ENCODE measurements around the gene TEX54. TPM values are rescaled to one million over a fixed set of nuclear protein-coding genes. Genes with fewer than 3 reads are reported as not detected.
"Not testable (repeated sequence)": the region's sequence is repeated elsewhere in the genome, so short reads cannot be mapped to it uniquely, and the experiment has no call there.

The TEX54 gene
- total RNA-seq, 1 donor from 2014 or later: not detected

GRCh38 chr11:62865635-62866034 is 33.0 kb upstream of the TEX54 start:
- Histone ChIP-seq H3K4me3 (no peak overlapping the region), H3K9me3 (no peaks in the 10 kb centered on the region), H3K36me3 (no peaks in the 10 kb centered on the region), H3K27ac (no peak overlapping the region), H3K27me3 (ENCODE audit: low read depth) (no peaks in the 10 kb centered on the region), H3K4me1 (peaks cover 12% of the 10 kb centered on the region)
- ATAC-seq (no peak), DNase-seq (no peak)
- intact Hi-C loops (cut with DNase I): no loop called here
- TF ChIP-seq, protein P1, sequence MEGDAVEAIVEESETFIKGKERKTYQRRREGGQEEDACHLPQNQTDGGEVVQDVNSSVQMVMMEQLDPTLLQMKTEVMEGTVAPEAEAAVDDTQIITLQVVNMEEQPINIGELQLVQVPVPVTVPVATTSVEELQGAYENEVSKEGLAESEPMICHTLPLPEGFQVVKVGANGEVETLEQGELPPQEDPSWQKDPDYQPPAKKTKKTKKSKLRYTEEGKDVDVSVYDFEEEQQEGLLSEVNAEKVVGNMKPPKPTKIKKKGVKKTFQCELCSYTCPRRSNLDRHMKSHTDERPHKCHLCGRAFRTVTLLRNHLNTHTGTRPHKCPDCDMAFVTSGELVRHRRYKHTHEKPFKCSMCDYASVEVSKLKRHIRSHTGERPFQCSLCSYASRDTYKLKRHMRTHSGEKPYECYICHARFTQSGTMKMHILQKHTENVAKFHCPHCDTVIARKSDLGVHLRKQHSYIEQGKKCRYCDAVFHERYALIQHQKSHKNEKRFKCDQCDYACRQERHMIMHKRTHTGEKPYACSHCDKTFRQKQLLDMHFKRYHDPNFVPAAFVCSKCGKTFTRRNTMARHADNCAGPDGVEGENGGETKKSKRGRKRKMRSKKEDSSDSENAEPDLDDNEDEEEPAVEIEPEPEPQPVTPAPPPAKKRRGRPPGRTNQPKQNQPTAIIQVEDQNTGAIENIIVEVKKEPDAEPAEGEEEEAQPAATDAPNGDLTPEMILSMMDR (IDR thresholded peaks at IDR 0.05): no peak

DNA sequence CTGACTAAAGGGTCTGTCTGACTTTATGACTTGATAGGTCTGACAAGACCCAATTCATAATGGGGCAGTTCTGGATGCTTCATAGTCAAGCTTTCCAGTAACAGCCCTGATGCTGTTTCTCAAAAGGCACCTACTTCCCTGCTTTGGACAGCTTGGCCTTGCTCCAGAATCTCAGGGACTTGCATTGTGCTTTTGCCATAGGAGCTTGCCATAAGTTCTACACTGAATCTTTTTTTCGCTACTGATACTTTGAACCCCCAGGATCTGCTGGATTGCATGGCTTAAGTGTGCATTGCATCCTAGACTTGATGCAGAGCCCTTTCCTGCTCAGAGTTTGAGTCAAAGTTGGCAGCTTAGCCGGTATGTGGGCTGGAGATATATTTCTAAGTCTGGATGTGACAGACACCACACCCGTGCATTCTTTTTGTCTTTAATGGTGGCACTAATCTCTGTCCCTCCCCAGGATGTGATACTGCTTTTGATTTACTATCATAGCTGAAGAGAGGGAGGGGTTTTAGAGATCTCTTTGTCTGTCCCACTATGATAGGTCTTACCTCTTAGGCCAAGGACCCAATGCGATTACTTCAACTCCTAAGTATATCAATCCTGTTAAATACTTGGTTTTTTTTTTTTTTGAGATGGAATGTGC is 31.2 kb upstream of the TEX54 start:
- Histone ChIP-seq H3K27me3 (ENCODE audit: low read depth) (no peaks in the 10 kb centered on the region), H3K4me3 (no peak overlapping the region), H3K4me1 (peaks cover 12% of the 10 kb centered on the region), H3K27ac (no peak overlapping the region), H3K36me3 (no peaks in the 10 kb centered on the region), H3K9me3 (no peaks in the 10 kb centered on the region)
- ATAC-seq (no peak), DNase-seq (no peak)
- intact Hi-C loops (cut with DNase I): no loop called here
- TF ChIP-seq, protein P1 (IDR thresholded peaks at IDR 0.05): no peak

DNA sequence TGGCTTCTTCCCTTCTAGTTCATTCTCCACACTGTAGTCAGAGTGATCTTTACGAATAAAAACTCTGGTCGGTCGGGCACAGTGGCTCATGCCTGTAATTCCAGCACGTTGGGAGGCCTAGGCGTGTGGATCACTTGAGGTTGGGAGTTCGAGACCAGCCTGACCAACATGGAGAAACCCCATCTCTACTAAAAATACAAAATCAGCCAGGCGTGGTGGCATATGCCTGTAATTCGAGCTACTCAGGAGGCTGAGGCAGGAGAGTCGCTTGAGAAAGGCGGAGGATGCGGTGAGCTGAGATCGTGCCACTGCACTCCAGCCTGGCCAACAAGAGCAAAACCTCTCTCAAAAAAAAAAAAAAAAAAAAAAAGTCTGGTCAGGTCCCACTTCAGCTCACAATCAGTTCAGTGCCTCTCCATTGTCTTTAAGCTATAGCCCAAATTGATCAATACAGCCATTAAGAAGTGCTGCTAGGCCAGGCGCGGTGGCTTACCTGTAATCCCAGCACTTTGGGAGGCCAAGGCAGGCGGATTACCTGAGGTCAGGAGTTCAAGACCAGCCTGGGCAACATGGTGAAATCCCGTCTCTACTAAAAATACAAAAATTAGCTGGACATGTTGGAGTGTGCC is 29.0 kb upstream of the TEX54 start:
- H3K27me3 ChIP-seq (ENCODE audit: low read depth); intact Hi-C loops (cut with DNase I); ATAC-seq; H3K9me3 ChIP-seq; H3K4me3 ChIP-seq; H3K27ac ChIP-seq; DNase-seq; H3K36me3 ChIP-seq: not testable (repeated sequence)
- peaks cover 13% of the 10 kb centered on the region for H3K4me1 ChIP-seq

- peaks cover 20% of the 10 kb centered on the region for H3K4me1 ChIP-seq
- ATAC-seq: no peak
- no peaks in the 10 kb centered on the region for H3K27me3 ChIP-seq (ENCODE audit: low read depth)
- intact Hi-C loops (cut with DNase I): no loop called here
- no peak for DNase-seq
- no peaks in the 10 kb centered on the region for H3K9me3 ChIP-seq
- H3K27ac ChIP-seq: no peak overlapping the region
- no peak overlapping the region for H3K4me3 ChIP-seq
- TF ChIP-seq, protein P1 (IDR thresholded peaks at IDR 0.05): no peak
- no peaks in the 10 kb centered on the region for H3K36me3 ChIP-seq
Observed at GRCh38 chr11:62860835-62861563, 28.4 kb upstream of the TEX54 start.

DNA sequence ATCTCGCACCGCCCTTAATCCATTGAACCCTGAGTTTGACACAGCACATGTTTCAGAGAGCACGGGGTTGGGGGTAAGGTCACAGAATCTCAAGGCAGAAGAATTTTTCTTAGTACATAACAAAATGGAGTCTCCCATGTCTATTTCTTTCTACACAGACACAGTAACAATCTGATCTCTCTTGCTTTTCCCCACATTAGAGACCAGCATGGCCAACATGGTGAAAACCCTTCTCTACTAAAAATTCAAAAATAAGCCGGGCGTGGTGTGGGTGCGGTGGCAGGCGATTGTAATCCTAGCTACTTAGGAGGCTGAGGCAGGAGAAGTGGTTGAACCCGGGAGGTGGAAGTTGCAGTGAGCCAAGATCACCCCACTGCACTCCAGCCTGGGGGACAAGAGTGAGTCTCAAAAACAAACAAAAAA is 26.7 kb upstream of the TEX54 start:
- H3K27ac ChIP-seq; intact Hi-C loops (cut with DNase I); H3K9me3 ChIP-seq; H3K36me3 ChIP-seq; H3K4me3 ChIP-seq; DNase-seq; H3K27me3 ChIP-seq (ENCODE audit: low read depth); ATAC-seq: not testable (repeated sequence)
- peaks cover 27% of the 10 kb centered on the region for H3K4me1 ChIP-seq

- intact Hi-C loops (cut with DNase I): no loop called here
- no peak for ATAC-seq
Observed at GRCh38 chr11:62858201-62858600, 25.6 kb upstream of the TEX54 start.

More at GRCh38 chr11:62858201-62858600, 25.6 kb upstream of the TEX54 start:
- Histone ChIP-seq H3K4me1 (peaks cover 34% of the 10 kb centered on the region), H3K9me3 (no peaks in the 10 kb centered on the region), H3K36me3 (peaks cover 12% of the 10 kb centered on the region), H3K27me3 (ENCODE audit: low read depth) (no peaks in the 10 kb centered on the region), H3K27ac (no peak overlapping the region), H3K4me3 (no peak overlapping the region)
- DNase-seq: no peak
- TF ChIP-seq, protein P1 (IDR thresholded peaks at IDR 0.05): no peak
